ENCODE measurements around the gene EMC7.

The EMC7 gene

DNA sequence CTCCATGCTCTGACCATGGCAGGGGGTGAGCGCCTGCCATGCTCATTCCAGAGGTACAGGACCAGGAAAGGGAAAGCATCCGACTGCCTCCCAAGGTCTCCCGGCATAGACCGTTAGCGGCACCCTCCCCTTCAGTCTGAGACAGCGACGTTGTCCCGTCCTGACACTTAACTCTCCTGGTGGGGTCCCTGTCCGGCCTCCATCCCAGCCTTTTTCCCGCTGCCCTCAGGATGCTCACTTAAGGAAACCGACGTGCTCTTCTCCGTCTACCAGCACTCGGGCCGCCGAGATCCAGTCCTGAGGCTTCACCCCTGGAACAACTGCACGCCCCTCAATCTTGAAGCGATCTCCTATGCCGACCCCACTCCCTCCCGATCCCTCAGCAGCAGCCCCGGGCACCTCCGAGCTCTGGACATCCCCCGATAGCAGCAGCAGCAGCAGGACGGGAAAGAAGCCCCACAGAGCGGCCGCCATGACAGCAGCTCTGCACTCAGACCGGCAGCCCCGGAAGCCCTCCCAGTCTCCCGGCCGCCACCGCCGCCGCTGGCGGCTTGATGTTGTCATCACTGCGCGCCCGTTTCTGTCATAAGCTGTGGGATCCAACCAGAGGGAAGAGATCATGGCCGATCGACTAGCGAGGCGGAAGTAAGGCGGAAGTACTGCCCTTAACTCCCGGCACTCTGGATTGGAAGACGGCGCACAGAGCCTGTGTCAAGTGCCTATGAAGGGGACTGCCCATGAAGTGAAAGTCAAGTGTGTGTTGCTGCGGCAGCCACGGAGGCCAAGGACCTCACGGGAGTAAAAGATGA, at the start of gene EMC7, which contains the start of gene PGBD4:
Gene EMC7, minus strand, starts transcription at position 497 of the 809 bp plus-strand sequence. Its CDS starts 23 bp downstream, at position 474.
Gene PGBD4, plus strand, starts transcription at position 718 of the 809 bp plus-strand sequence. CDS start 449 bp downstream, outside the sequence.
- TF ChIP-seq, protein P1, sequence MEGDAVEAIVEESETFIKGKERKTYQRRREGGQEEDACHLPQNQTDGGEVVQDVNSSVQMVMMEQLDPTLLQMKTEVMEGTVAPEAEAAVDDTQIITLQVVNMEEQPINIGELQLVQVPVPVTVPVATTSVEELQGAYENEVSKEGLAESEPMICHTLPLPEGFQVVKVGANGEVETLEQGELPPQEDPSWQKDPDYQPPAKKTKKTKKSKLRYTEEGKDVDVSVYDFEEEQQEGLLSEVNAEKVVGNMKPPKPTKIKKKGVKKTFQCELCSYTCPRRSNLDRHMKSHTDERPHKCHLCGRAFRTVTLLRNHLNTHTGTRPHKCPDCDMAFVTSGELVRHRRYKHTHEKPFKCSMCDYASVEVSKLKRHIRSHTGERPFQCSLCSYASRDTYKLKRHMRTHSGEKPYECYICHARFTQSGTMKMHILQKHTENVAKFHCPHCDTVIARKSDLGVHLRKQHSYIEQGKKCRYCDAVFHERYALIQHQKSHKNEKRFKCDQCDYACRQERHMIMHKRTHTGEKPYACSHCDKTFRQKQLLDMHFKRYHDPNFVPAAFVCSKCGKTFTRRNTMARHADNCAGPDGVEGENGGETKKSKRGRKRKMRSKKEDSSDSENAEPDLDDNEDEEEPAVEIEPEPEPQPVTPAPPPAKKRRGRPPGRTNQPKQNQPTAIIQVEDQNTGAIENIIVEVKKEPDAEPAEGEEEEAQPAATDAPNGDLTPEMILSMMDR (IDR thresholded peaks at IDR 0.05; ENCODE audit: low read depth, low read length, missing control alignments) = no peak
- peak within 1 kb of the TSS; percentile 91 for H3K4me3 ChIP-seq (ENCODE audit: low read depth, low read length)
- peak; percentile 99 for DNase-seq (ENCODE audit: low read depth)

DNA sequence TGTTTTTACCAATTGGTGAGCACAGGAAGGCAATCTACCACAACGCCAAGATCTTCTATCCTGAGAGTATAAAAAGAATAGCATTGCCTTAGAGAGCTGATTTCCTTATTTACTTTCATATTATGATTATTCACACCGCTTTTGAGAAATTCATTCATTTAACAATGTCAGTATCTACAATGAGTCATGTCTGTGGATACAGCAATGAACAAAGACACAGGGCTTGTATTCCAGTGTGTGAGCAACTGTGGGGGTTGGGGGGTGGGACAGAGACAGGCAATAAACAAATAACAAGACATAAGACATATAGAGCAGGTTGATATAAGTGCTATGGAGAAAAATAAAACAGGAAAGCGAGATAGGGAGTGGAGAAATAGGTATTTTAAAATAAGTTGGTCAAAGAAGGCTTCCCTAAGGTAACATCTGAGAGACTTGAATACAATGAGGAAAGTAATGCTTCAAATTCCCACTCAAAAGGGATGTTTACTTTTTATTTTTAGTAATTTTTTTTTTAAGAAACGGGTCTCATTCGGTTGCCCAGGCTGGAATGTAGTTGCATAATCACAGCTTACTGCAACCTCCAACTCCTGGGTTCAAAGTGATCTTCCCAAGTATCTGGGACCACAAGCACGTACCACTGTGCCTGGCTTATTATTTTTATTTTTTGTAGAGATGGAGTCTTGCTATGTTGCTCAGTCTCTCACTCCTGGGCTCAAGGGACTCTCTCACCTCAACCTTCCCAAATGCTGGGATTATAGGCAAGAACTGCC, 45.9 kb upstream of the EMC7 start:
- no peak for DNase-seq (ENCODE audit: low read depth)
- H3K4me3 ChIP-seq (ENCODE audit: low read depth, low read length) = no peak overlapping the region
- TF ChIP-seq, protein P1 (IDR thresholded peaks at IDR 0.05; ENCODE audit: low read depth, low read length, missing control alignments) = no peak

DNA sequence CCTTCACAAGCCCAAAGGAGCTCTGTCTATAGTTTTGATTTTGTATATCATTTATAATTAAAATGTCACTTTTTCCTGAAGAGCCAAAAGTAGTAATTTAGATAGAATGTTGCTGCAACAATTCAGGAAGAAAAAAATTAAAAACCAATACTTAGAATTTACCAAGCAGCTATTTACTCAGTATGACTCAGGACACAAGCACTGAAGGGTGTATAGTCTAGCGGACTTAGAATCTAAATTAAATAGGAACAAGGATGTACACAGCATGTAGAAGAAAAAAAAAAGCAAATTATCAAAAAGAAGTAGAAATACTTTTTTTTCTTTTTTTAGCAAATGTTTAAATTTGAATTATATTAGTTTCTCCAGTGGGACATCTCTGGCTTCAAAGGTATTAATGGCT, 31.8 kb upstream of the EMC7 start:
- H3K4me3 ChIP-seq (ENCODE audit: low read depth, low read length) = no peak overlapping the region
- no peak for DNase-seq (ENCODE audit: low read depth)
- TF ChIP-seq, protein P1 (IDR thresholded peaks at IDR 0.05; ENCODE audit: low read depth, low read length, missing control alignments) = no peak

DNA sequence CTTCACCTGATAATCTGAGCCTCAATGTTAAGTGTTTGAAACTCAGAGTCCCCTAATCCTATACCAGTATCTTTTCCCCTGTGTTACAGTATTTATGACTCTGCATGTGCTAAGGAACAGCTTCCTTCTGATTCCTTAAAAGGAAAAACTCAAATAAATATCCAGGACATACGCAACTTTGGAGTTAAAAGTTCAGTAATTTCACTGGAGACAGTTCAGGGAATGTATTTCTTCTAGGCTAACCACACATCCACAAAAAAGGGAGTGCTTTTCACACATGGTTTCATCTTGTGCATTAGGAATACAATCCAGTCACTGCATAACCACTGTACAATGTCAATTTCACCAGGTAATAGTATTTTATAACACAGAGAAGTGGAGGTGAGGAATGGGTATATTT, 31.2 kb upstream of the EMC7 start:
- TF ChIP-seq, protein P1 (IDR thresholded peaks at IDR 0.05; ENCODE audit: low read depth, low read length, missing control alignments) = no peak
- no peak for DNase-seq (ENCODE audit: low read depth)
- H3K4me3 ChIP-seq (ENCODE audit: low read depth, low read length) = no peak overlapping the region

DNA sequence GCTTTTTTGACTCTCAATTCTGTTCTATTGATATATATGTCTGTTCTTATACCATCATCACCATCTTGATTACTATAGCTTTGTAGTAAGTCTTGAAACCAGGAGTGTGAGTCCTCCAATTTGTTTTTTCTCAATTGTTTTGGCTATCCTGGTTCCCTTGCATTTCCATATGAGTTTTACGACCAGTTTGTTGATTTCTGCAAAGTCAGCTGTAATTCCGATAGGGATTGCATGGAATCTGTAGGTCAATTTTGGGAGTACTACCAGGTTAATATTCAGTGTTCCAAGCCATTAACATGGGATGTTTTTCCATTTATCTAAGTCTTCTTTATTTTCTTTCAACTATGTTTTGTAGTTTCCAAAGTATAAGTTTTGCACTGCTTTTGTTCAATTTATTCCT, 27.2 kb upstream of the EMC7 start:
- no peak overlapping the region for H3K4me3 ChIP-seq (ENCODE audit: low read depth, low read length)
- no peak for DNase-seq (ENCODE audit: low read depth)
- TF ChIP-seq, protein P1 (IDR thresholded peaks at IDR 0.05; ENCODE audit: low read depth, low read length, missing control alignments) = no peak

DNA sequence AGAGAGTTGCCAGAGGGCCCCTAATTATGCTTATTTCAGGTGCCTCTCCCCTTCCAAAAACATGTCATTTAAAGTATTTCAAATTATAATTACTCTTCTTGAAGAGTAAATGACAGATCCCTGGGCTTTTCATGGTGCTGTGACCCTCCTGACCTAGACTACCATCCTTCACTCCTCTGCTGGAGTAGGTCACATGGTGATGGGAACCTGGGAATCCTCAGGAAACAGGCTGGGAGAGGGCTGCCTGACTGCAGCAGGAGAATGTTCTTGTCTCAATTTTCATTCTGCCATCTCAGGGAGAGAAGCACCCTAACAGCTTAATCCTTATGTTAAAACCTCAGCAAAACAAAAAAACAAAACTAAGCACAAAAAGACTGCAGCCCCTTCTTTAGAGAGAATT, 24.9 kb upstream of the EMC7 start:
- H3K4me3 ChIP-seq (ENCODE audit: low read depth, low read length) = no peak overlapping the region
- DNase-seq (ENCODE audit: low read depth) = no peak

More for the DNA sequence above, 24.9 kb upstream of the EMC7 start:
- TF ChIP-seq, protein P1 (IDR thresholded peaks at IDR 0.05; ENCODE audit: low read depth, low read length, missing control alignments) = no peak

All from GM12864 (cell line).